GM23248 (cell line): ENCODE measurements around the gene JPT2.

ENCODE experiments used
- EZH2 ChIP-seq: fragments of 200-600 bp; sonication (generic); IDR thresholded peaks from 2 replicates; pipeline ENCODE4 v1.6.1; 2018; ENCODE audit warnings: antibody characterized with exemption, mild to moderate bottlenecking; ENCODE audit not compliant: insufficient read depth, poor library complexity, severe bottlenecking
- EZH2phosphoT487 ChIP-seq: fragments of 200-600 bp; sonication (generic); IDR thresholded peaks from 2 replicates; pipeline ENCODE4 v1.6.1; 2018; ENCODE audit warnings: antibody characterized with exemption, moderate library complexity, mild to moderate bottlenecking, low read depth; ENCODE audit not compliant: insufficient read depth

DNA sequence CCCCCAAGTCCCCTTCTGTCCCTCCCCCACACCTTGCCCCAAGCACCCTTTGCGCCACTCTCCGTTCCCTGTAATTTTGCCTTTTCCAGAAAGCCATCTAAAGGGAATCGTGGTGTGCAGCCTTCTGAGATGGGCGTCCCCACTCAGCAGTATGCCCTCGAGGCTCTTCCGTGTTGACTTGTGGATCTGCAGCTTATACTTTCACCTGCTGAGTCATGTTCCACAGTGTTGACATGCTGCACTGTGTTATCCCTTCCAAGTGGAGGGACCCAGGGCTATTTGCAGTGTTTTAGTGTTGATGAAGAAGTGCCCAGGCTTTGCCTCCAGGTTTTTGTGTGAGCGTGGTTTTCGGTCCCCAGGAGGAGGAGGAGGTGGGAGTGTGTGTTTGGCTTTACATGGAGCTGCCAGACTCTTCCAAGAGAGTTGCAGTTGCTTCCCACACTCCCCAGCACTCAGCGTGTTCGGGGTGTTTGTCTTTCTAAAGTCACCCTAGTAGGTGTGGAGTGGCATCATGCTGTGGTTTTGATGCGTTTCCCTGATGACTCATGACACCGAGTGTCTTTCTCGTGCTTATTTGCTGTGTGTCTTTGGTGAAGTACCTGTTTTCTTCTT lies 32.1 kb upstream of the JPT2 start:
- TF ChIP-seq EZH2 = no peak
- TF ChIP-seq EZH2phosphoT487 = no peak
